GM11168 (cell line): Measurements from ENCODE around the gene DLG2.

Experiments used
- in situ Hi-C: fragments of 300-500 bp; cut with MboI; formaldehyde crosslinking; loops from one replicate; pipeline ENCODE4 v1.12.0; 2022; ENCODE audit warnings: low sequenced_read_pairs; ENCODE audit not compliant: unreplicated experiment

The DLG2 gene

DNA sequence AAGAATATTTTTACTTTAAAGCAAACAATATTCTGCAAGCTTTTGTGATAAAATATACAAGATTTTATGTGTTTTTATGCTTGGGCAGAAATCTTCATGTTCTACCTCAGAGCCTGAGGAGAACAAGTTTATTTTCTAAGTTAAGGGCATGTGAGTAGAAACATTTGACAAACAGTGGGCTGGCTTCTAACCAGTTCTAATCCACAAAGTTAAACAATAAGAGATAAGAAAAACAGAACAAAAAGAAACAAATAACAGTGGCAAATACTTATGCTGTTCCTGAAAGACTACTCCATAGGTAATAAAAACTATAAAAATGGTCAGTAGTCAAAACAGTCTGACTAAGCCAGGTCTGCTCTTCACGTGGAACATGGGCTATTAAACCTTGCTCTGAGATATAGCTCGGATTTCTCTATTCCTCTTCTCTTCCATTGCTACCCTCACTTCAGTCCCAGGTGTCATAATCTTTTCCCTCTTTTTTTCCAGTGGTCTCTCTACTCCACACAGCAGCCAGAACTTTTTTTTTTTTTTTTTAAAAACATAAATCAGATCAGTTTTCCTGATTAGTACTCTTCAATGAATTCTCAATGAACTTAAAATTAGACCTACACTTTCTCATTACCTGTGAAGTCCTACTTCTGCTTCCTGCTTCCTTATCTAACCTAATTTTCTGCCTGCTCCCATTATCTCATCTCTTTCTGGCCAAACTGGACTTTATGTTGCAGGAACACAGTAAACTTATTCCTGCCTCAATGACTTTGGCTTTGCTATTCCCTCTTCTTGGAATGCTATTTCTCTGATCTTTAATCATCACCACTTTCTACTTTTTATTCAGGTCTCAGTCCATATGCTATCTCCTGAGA, 1669.9 kb downstream of the DLG2 start:
- in situ Hi-C loops: no loop called here

DNA sequence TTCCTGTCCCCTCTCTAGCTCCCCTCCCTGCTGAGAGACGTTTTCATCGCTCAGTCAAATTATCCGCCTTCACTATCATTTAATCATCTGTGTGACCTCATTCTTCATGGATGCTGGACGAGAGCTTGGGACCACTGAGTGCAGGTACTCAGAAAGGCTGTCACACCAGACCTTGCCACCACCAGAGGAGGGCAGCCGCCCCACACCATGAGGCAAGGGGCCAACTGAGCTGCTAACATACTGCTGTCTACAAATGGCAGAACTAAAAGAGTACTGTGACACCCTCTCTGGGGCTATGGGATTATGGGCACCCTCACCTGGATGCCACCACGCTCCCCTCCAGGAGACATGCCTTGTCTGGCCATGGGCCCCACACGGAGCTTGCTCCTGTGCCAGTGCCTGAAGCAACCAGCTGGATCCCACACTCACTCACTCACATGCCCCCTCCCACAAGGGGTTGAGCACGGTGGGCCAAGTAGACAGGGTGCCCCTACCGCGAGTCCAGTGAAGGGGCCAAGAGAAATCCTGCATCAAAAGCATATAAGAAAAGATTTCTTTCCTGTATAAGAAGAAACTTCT, 1670.9 kb downstream of the DLG2 start:
- in situ Hi-C loops: no loop called here

DNA sequence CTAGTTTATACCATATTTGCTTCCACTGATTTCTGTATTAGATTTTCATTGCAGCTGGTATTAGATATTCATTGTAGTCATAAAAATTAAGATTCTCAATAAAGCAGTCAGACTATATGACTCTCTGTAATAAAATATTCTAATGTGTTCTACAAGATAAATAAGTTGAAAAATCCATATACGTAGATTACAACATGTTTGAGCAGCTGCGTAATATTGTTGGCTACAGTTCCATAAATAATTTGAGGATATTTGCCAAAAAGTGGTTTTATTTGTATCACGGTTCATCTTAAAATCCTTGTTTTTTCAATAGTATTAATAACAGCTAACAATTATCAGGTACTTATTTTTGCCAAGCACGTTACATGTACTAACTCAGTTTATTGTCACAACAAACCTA, 1672.4 kb downstream of the DLG2 start:
- in situ Hi-C loops: no loop called here

DNA sequence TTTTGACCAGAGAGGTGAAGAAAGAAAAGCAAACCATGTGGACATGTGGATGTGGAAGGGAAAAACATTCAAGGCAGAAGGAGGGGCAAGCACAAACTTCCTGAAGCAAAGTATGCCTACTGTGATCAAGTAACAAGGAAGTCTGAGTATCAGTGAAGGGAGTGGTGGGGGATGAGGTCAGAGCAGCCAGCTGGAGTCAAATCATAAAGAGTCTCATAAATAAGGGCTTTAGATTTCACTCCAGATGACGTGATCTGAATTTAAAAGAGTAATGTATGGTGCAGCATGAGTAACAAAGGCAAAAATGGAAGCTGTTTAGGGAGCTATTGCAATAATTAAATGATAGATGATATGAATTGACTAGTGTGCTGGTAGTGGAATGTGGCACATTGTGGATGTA, 1675.6 kb downstream of the DLG2 start:
- in situ Hi-C loops: no loop called here

DNA sequence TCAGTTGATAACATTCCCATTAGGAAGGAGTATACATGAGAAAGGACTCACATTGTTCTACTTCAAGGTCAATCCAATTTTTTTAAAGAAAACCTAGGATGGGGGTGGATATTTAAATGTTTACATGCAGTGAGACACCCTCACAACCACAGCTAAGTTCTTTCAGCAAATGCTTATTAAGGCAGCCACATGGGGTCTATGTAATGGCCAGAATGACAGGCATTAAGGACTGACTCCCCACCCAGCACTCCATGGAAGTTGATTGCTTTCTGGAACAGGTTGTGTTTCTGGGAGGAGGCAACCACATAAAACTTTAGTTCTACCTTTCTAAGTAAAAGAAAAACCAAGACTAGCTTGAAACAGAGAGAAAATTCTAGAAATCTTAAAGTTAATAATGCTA, 1678.9 kb downstream of the DLG2 start:
- in situ Hi-C loops: no loop called here

DNA sequence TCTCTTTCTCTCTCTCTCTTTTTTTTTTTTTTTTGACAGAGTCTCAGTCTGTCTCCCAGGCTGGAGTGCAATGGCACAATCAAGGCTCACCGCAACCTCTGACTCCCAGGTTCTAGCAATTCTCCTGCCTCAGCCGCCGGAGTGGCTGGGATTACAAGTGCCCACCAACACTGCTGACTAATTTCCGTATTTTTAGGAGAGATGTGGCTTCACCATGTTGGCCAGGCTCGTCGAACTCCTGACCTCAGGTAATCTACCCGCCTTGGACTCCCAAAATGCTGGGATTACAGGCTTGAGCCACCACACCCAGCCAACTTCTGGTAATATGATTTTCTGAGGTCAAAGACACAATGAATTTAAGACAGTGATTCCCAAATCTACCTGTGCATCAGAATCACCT, 1681.2 kb downstream of the DLG2 start:
- in situ Hi-C loops: no loop called here

DNA sequence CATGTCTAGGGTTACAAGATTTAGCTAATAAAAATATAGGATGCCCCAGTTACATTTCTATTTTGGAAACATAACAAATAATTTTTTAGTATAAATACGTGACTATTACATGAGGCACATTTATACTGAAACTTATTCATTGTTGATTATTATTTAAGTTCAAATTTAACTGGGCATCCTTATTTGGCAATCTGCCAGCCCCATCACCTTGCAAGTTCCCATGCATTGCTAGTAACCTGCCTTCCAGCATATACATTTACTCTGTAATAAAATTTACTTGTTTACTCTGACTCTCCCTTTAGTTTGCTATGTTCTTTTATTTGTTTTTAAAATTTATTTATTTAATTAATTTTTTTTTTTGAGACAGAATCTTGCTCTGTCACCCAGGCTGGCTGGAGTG, 1686.1 kb downstream of the DLG2 start:
- in situ Hi-C loops: no loop called here

DNA sequence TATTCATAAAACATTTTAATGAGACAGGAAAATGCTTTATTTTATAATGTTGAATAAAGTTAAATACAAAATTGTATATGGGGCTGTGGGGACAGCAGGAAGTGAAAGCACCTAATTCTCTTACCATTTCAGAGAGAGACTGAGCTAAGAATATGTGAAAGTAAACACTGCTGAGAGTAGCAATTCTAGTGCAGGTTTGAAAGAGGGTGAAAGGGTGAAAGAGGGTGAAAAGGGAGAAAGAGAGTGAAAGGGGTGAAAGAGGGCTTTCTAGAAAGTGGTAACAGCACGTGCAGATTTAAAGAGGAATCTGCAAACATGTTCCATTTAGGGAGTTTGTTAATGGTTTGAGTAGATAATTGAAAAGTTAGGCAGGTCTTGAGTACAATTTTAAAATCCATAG, 1689.0 kb downstream of the DLG2 start:
- in situ Hi-C loops: no loop called here

DNA sequence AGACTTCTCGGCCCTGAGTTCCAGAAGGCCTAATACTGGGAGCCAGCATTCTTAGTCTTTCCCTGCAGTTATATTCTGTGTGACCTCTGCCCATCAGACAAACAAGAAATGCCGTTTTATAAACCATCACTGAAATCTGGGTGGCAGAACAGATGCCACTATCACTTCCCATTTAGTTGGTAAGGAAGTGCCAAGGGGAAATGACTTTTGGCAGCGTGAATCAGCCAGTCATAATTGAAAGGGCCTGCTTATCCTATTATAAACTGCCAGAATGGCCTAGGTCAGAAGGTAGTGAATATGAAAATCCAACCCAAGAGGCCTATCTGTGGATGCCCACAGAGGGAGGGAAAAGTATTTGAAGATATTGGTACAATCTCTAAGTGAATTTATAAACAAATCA, 1694.1 kb downstream of the DLG2 start:
- in situ Hi-C loops: no loop called here

DNA sequence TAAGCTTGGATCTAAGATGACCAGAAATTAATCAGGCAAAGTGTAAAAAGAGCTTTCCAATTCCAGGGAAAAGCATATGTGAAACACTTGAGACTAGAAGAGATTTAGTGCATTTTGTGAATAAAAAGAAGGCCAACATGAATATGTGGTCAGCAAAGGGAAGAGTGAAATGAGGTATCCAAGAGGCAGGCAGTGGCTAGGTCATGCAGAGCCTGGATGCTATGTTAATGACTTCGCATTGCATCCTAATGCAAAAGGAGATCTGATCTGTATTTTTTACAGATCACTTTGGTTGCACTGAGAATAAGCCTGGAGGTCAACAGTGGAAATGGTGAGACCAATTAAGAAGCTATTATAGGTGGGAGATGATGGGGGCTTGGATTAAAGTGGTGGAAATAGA, 1699.7 kb downstream of the DLG2 start:
- in situ Hi-C loops: no loop called here

DNA sequence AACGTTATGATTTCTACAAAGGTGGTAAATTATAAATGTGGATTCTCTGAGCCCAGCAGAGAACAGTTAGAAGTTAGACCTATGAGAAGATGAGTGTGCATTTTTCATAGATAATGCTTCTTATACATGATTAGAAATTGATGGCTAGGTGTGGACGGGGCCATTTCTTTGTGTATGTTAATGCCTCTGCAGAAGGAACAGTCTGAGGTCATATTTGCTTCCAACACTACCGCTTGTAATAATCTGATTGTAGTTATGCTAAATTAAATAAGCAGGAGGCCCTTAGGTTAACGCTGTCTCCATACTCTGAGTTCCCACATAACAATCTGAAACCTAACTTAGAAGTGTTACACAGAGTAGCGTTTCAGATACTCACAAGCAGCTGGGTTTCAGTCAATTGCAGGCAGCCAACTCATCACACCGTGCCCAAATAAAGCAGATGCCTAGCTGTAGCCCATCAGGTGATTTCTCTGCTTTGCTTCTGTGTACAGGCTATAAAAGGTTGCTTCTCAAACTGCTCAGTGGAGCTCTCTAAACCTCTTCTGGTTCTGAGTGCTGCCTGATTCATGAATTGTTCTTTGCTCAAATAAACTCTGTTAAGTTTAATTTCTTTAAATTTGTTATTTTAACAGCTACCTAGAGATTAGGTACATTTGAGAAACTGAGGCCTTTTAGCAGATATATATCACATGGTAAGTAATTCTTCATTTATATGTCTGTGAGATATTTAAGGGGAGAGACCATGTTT, 1702.2 kb downstream of the DLG2 start:
- in situ Hi-C loops: no loop called here

DNA sequence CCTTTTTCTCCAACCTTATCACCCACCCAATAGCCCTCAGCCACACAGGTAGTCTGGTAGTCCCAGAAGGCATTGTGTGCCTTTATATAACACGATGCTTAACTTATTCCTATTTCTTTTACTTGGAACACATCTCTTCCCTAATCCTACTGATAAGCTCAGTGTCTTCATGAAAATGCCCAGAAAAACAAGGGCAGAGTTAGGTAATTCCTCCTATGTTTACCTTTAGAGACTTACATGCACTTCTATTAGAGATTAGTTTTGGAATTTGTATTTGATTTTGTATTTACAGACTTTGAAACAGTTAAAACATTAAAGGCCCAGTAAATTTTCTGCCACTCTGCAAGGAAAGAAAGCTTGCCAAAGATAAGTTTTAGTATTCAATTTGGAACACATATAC, 1703.2 kb downstream of the DLG2 start:
- in situ Hi-C loops: no loop called here

DNA sequence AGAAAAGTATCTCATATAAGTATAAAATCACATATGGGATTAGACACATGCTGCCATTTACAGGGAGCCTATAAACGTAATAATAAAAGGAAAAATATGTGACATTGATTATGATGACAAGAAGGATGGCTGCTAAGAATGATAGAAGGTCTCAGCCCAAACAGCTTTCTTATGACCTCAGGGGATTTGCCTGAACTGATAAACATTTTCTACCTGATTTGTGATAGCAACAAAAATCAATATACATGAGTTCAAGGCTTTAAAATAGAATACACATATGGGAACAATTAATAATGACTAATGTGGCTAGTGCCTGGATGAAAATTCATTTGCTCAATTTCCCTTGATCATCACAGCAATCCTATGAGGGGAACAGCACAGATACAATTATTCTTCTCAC, 1704.2 kb downstream of the DLG2 start:
- in situ Hi-C loops: no loop called here

DNA sequence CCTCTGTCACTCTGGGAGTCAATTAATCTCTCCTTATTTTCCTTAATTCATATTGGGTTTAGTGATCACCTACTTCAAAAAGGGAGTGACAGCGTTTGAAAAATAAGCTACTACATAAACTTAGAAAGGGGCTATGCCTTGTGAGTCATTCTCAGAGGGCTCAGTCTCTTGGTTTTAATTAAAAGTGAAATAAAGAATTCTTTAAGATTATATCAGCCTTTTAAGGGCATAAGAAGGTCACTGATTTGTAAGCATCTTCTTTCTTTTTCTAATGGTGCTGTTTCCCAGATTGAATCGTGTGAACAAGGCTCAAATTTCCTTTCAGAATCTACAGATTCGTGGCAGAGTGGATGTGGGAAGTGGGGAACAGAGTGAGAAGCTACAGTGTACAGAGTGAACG, 1704.8 kb downstream of the DLG2 start:
- in situ Hi-C loops: no loop called here

DNA sequence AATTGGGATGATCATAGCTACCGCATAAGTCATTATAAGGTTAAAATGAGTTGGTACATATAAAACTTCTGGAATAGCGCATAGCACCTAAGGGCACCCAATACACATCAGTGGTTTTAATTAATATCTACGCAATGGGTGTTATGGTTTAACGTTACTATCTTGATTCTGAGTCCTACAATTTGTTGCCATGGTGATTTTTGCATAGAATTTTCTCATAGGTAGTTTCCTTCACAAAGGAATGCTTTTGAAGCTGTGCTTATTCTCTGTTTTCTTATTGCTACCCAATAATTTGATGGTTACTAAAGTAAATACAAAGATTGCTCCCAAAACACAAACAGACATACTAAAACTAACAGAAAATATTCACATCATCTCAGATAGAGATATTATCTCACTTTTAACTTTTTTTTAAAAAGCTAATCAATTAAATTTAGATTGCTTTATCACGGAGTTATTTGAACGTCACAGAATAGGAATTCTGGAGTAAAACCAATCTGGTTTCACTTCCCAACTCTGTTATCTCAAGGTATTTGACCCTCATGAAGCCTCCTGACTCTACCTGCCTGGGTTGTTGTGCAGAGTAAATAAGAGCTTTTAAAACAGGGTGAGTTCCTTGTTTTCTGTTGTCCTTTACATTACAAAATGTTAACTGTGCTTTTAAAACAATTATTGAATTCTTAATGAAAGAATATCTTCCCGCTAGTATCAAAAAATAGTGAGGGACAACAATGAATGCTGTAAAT, 1705.5 kb downstream of the DLG2 start:
- in situ Hi-C loops: no loop called here

DNA sequence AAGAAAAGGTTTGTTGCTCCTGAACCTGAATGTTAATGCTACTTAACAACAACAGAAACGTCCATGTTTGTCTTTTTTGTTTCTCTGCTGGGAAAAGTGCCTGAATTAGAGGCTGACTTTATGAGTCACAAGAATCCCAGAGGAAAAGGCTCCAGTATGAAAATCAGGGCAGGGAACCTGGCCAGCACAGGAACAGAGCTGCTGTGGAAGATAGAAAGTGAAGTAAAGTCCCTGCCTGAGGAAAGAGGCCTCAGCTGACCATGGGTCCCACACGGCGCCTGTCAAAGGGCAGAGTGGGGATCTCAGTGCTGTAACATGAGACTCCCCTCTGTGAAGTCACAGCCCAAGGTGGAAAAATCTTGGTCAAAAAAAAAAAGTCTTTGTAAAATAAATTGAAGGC, 1708.7 kb downstream of the DLG2 start:
- in situ Hi-C loops: no loop called here

DNA sequence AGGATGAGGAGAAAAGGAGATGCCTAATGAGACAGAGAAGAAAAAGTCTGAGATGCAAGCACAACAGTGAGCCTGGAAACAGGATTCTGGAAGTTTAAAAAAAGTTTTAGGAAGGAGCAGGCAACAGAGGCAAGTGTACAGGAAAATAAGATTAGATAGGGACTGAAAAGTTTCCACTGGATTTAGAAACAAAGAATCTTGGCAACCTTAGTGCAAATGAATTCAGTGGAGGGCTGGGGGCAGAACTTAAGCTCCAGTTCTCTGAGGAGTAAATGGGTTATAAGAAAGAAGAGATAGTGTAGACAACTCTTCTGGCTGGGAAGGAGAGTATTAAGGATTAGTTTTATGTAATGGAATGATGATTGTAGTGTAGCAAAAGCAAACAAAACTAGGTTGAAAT, 1712.1 kb downstream of the DLG2 start:
- in situ Hi-C loops: no loop called here

DNA sequence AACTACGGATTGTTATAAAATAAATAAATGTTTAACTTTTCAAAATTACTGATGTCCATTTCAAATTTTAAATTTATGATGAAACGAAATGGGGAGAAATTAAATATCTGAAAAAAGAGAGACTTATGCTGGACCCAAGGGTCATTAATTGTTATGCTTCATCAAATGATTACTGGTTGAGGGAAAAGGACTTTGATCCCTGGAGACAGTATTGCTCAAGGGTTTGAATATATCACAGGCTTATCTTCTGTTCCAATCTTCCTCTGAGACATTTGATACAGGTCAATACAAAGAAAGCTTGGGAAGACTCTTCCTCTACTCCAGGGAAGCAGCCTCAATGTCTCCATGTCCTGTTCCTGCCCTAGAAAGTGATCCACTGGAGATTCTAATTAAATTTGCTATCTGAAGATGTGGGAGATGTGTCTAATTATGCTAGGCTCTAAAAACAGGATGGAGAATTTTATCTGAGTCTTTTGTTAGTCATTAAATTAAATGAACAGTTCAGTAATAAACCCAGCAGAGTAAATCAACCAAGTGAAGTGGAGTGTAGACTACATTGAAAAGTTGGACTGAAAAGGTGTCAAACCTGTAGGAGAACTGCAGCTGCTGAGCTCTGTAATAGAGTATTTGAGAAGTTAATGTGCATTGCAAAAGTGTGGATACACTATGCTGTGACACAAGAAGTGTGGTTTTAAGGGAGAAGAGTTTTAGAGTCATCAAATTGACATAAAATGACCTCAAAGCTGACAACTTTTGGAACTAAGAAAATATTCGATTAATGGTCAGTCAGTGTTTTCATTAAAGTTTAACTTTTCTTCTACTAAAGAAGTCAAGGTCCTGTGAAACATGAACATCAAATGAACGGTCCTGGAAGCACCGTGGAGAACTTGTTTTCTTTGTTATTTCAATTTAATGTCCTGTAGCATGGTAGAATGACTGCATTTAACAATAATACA, 1717.3 kb downstream of the DLG2 start:
- in situ Hi-C loops: no loop called here

DNA sequence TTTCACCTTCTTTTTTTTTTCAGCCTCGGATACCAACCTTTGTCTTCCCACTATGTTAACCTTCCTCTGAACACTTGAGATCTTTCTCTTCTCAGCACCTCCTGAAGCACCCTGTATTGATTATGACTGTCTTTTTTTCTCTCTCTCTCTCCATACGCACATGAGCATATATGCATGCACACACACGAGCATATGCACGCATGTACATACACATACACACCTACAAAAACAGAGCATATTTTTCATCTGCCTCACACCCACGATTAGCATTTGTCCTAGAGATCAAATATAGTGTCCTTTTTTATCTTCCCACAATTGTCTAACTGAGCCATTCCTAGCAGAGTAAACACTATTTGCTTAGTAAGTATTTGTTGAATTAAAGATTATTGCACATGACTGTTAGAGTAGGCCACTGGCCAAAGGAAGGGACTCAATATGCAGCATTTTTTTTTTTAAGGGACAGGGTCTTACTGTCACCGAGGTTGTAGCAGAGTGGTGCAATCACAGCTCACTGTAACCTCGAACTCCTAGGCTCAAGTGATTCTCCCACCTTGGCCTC, 1718.8 kb downstream of the DLG2 start:
- in situ Hi-C loops: no loop called here
